Endothelial cell of umbilical vein (primary cell): Measurements from ENCODE around the gene GNAZ. TPM values are rescaled to one million over a fixed set of nuclear protein-coding genes. Genes with fewer than 3 reads are reported as not detected.

Source experiments
- BruUV-seq: library from RNA; stranded (reverse); fragments of 400-500 nt; replicated peaks from 2 replicates; lab custom pipeline; 2021; lab: Mats Ljungman, UMichigan
- CTCF ChIA-PET: fragments of 300-600, 350-600 bp; sonication (Branson Sonifier 250); formaldehyde crosslinking; loops from one replicate; lab custom pipeline; 2021; ENCODE audit warnings: antibody characterized with exemption, inconsistent platforms; lab: Charles Lee
- POLR2A ChIA-PET: fragments of 300-600, 350-600 bp; sonication (Branson Sonifier 250); formaldehyde crosslinking; loops from one replicate; lab custom pipeline; 2021; ENCODE audit warnings: antibody characterized with exemption, inconsistent platforms; lab: Charles Lee
- DNase-seq: peaks from one replicate; pipeline ENCODE4 v3.0.0-alpha.2; 2011; ENCODE audit warnings: low read depth, low spot score
- FAIRE-seq: peaks from 2 replicates; lab custom pipeline; 2011; peaks lifted over from hg19 to GRCh38; lab: Jason Lieb, UNC
- H2AFZ ChIP-seq: 2 replicates; pipeline ENCODE4 v1.6.0; 2012; ENCODE audit warnings: low read depth, low read length, control low read depth, inconsistent platforms
- H3K27ac ChIP-seq: 2 replicates; pipeline ENCODE4 v1.5.1; 2011; ENCODE audit warnings: low read depth, mild to moderate bottlenecking, control low read depth, low read length, moderate library complexity; ENCODE audit not compliant: insufficient read depth
- H3K27me3 ChIP-seq, 2 experiments: 2 replicates each; pipeline versions ENCODE4 v1.6.0 to v1.6.1; 2011; ENCODE audit warnings: low read length in 2 of 2, mixed read lengths in 1 of 2; ENCODE audit not compliant: control insufficient read depth in 2 of 2, insufficient read depth in 2 of 2
- H3K36me3 ChIP-seq, 2 experiments: 2 replicates in 1 of 2; 3 replicates in 1 of 2; pipeline ENCODE4 v1.5.1; 2011; ENCODE audit warnings: low read length in 2 of 2, mild to moderate bottlenecking in 1 of 2, moderate library complexity in 1 of 2; ENCODE audit not compliant: control insufficient read depth in 2 of 2, insufficient read depth in 2 of 2; ENCODE audit errors: extremely low read depth in 1 of 2
- H3K4me1 ChIP-seq: 3 replicates; pipeline ENCODE4 v1.5.1; 2011; ENCODE audit warnings: mild to moderate bottlenecking, low read length; ENCODE audit not compliant: control insufficient read depth, insufficient read depth; ENCODE audit errors: extremely low read depth
- H3K4me2 ChIP-seq: 2 replicates; pipeline ENCODE4 v1.6.1; 2011; ENCODE audit warnings: low read length, control low read depth, mixed read lengths; ENCODE audit not compliant: insufficient read depth
- H3K4me3 ChIP-seq, 3 experiments: fragments of 200-600 bp in 1 of 3; sonication (generic), shearing (Covaris generic) in 1 of 3; replicated peaks in 1 of 3; 2 replicates each; pipeline ENCODE4 v1.5.1; 2011 to 2016; ENCODE audit warnings: control low read depth in 3 of 3, low read length in 3 of 3, mild to moderate bottlenecking in 2 of 3, inconsistent platforms in 1 of 3, low read depth in 1 of 3, moderate library complexity in 1 of 3; ENCODE audit not compliant: insufficient read depth in 1 of 3
- H3K79me2 ChIP-seq: 2 replicates; pipeline ENCODE4 v1.6.0; 2012; ENCODE audit warnings: low read length, inconsistent platforms; ENCODE audit not compliant: control insufficient read depth, insufficient read depth
- H3K9ac ChIP-seq: replicated peaks from 2 replicates; pipeline ENCODE3; 2011; ENCODE audit warnings: low read length, control low read depth; ENCODE audit not compliant: insufficient read depth; ENCODE audit errors: extremely low read depth
- H3K9me1 ChIP-seq: replicated peaks from 3 replicates; pipeline ENCODE4 v1.6.0; 2011; ENCODE audit warnings: mild to moderate bottlenecking, low read length; ENCODE audit not compliant: control insufficient read depth, insufficient read depth; ENCODE audit errors: extremely low read depth
- H3K9me3 ChIP-seq: replicated peaks from 2 replicates; pipeline ENCODE4 v1.5.1; 2012; ENCODE audit warnings: low read length, inconsistent platforms; ENCODE audit not compliant: control insufficient read depth, insufficient read depth
- H4K20me1 ChIP-seq: replicated peaks from 2 replicates; pipeline ENCODE3; 2011; ENCODE audit warnings: mild to moderate bottlenecking, low read length; ENCODE audit not compliant: control insufficient read depth, insufficient read depth; ENCODE audit errors: extremely low read depth
- EZH2 ChIP-seq: IDR thresholded peaks from 2 replicates; pipeline ENCODE4 v1.6.1; 2012; ENCODE audit warnings: borderline replicate concordance, low read depth, mild to moderate bottlenecking, moderate library complexity, low read length, inconsistent platforms; ENCODE audit not compliant: severe bottlenecking
- FOS ChIP-seq: IDR thresholded peaks from 2 replicates; pipeline ENCODE4 v1.6.1; 2011; ENCODE audit warnings: mild to moderate bottlenecking, low read length, moderate library complexity, borderline replicate concordance; ENCODE audit not compliant: insufficient read depth
- POLR2AphosphoS5 ChIP-seq: IDR thresholded peaks from 2 replicates; pipeline ENCODE4 v1.6.1; 2012; ENCODE audit warnings: low read depth, mild to moderate bottlenecking, control low read depth, low read length, moderate library complexity; ENCODE audit not compliant: insufficient read depth
- dilution Hi-C: fragments of 300-500 bp; cut with MboI; formaldehyde crosslinking; loops from one replicate; pipeline ENCODE4 v1.15.0; 2019; ENCODE audit warnings: low sequenced_read_pairs; ENCODE audit not compliant: extremely low pct_ligation_motif_present
- intact Hi-C: fragments of 100-400 bp; cut with micrococcal nuclease; formaldehyde crosslinking; loops from one replicate; pipeline ENCODE4 v1.10.0; 2022
- polyA plus RNA-seq, 4 experiments: library from polyadenylated mRNA; depleted of rRNA in 3 of 4; stranded (reverse) in 3 of 4; unstranded in 1 of 4; fragments of >200 nt; gene quantifications; 2 replicates each; pipeline versions ENCODE4 v1.2.1 to v1.2.3, GENCODE V29; 2011 to 2012; ENCODE audit warnings: missing spikeins in 1 of 4
- total RNA-seq: library from RNA; stranded (reverse); gene quantifications from 2 replicates; pipeline ENCODE4 v1.2.3, GENCODE V29; 2021
- TF ChIP-seq, protein P1 (sequence below), 2 donors: IDR thresholded peaks; 1 replicate in 1 of 2; 2 replicates in 1 of 2; pipeline ENCODE4 v1.5.1; 2011; ENCODE audit warnings: low read length in 2 of 2, mild to moderate bottlenecking in 2 of 2, moderate library complexity in 2 of 2, control low read depth in 1 of 2, inconsistent platforms in 1 of 2, low read depth in 1 of 2; ENCODE audit not compliant: insufficient read depth in 1 of 2; ENCODE audit errors: extremely low read depth in 1 of 2

The GNAZ gene
- total and polyA plus RNA-seq, 2 donors (not counting 3 experiments of a cell fraction or from before 2014, with no cell fraction given), result 0.44 to 0.86 TPM

- Histone ChIP-seq H3K4me2 (no peak overlapping the region), H2AFZ (no peak overlapping the region), H3K9ac (no peak overlapping the region), H3K27me3 (peaks cover 3 to 4% of the 10 kb centered on the region in 2 experiments), H4K20me1 (no peaks in the 10 kb centered on the region), H3K9me1 (no peaks in the 10 kb centered on the region), H3K79me2 (no peaks in the 10 kb centered on the region), H3K4me1 (no peaks in the 10 kb centered on the region), H3K27ac (no peak overlapping the region), H3K36me3 (no peaks in the 10 kb centered on the region), H3K4me3 (no peak overlapping the region), H3K9me3 (no peaks in the 10 kb centered on the region)
- intact Hi-C loops, result no loop called here
- no TSS peak for BruUV-seq
- ChIA-PET CTCF (interaction anchor here (0.8 to 1.7 kb wide), 6 partner anchors 8 to 77 kb away, joined by 3 to 4 read pairs (median 4); no protein-coding TSS in a partner anchor), POLR2A (no interaction called here)
- dilution Hi-C loops, result no loop called here
- TF ChIP-seq EZH2 (no peak), POLR2AphosphoS5 (no peak), FOS (peak; percentile 32)
- TF ChIP-seq, protein P1, sequence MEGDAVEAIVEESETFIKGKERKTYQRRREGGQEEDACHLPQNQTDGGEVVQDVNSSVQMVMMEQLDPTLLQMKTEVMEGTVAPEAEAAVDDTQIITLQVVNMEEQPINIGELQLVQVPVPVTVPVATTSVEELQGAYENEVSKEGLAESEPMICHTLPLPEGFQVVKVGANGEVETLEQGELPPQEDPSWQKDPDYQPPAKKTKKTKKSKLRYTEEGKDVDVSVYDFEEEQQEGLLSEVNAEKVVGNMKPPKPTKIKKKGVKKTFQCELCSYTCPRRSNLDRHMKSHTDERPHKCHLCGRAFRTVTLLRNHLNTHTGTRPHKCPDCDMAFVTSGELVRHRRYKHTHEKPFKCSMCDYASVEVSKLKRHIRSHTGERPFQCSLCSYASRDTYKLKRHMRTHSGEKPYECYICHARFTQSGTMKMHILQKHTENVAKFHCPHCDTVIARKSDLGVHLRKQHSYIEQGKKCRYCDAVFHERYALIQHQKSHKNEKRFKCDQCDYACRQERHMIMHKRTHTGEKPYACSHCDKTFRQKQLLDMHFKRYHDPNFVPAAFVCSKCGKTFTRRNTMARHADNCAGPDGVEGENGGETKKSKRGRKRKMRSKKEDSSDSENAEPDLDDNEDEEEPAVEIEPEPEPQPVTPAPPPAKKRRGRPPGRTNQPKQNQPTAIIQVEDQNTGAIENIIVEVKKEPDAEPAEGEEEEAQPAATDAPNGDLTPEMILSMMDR (IDR thresholded peaks at IDR 0.05; ENCODE audit: extremely low read depth in 1 of 2, insufficient read depth in 1 of 2, low read depth in 1 of 2, low read length in 2 of 2), result no peak
- DNase-seq (peak; percentile 20), FAIRE-seq (peak; percentile 49)
These were observed 33.5 kb upstream of the GNAZ start for GRCh38 chr22:23036684-23037428.
